EL (cell line): Measurements from ENCODE around the gene FAM120AOS.
"Not testable (repeated sequence)": the region's sequence is repeated elsewhere in the genome, so short reads cannot be mapped to it uniquely, and the experiment has no call there.

Source experiments
- DNase-seq: peaks from one replicate; pipeline ENCODE4 v3.0.0-alpha.2; 2016

Gene FAM120AOS

GRCh38 chr9:93466416-93467061, 13.2 kb upstream of the FAM120AOS start:
- no peak for DNase-seq

GRCh38 chr9:93465855-93466254, 12.5 kb upstream of the FAM120AOS start:
- DNase-seq: no peak

- no peak for DNase-seq
Measured at GRCh38 chr9:93464876-93465275, 11.5 kb upstream of the FAM120AOS start.

GRCh38 chr9:93464395-93464794, 11.0 kb upstream of the FAM120AOS start:
- DNase-seq: no peak

- no peak for DNase-seq
Measured at GRCh38 chr9:93463638-93464248, 10.4 kb upstream of the FAM120AOS start.

GRCh38 chr9:93461821-93462220, 8.4 kb upstream of the FAM120AOS start:
- DNase-seq: no peak

- DNase-seq: no peak
Measured at GRCh38 chr9:93461414-93461743, 8.0 kb upstream of the FAM120AOS start.

GRCh38 chr9:93460689-93461413, 7.5 kb upstream of the FAM120AOS start:
- no peak for DNase-seq

- no peak for DNase-seq
Measured at GRCh38 chr9:93459432-93459847, 6.1 kb upstream of the FAM120AOS start.

GRCh38 chr9:93458712-93459111, 5.3 kb upstream of the FAM120AOS start:
- DNase-seq: no peak

GRCh38 chr9:93457006-93457405, 3.6 kb upstream of the FAM120AOS start:
- no peak for DNase-seq

GRCh38 chr9:93456504-93456903, 3.1 kb upstream of the FAM120AOS start:
- DNase-seq: no peak

GRCh38 chr9:93456022-93456421, 2.6 kb upstream of the FAM120AOS start:
- DNase-seq: no peak

- DNase-seq: no peak
Measured at GRCh38 chr9:93452710-93453046, 703 bp downstream of the FAM120AOS start.

- DNase-seq: peak; percentile 43
Measured at GRCh38 chr9:93451849-93452709, 1.3 kb downstream of the FAM120AOS start.

GRCh38 chr9:93450945-93451815, 2.2 kb downstream of the FAM120AOS start, which contains the start of gene FAM120A:
Gene FAM120A, plus strand, starts transcription at chr9:93451685. Its CDS starts 231 bp downstream, at chr9:93451916.
- DNase-seq: peak; percentile 82

GRCh38 chr9:93447655-93448054, 5.7 kb downstream of the FAM120AOS start:
- no peak for DNase-seq

- no peak for DNase-seq
Measured at GRCh38 chr9:93446073-93446472, 7.3 kb downstream of the FAM120AOS start.

- no peak for DNase-seq
Measured at GRCh38 chr9:93440896-93441580, 12.3 kb downstream of the FAM120AOS start.

GRCh38 chr9:93439301-93439700, 14.1 kb downstream of the FAM120AOS start:
- not testable (repeated sequence) for DNase-seq

GRCh38 chr9:93437996-93438395, 15.4 kb downstream of the FAM120AOS start:
- DNase-seq: no peak
